K562 (cell line): ENCODE data around the gene EML2. TPM values are rescaled to one million over a fixed set of nuclear protein-coding genes. Genes with fewer than 3 reads are reported as not detected.

Experiments
- ATF7 ChIP-seq: fragments of 450-650 bp; IDR thresholded peaks from 2 replicates; pipeline ENCODE4 v1.7.1; 2014; ENCODE audit warnings: mild to moderate bottlenecking, moderate library complexity
- CAMTA2 ChIP-seq: fragments of 250-450 bp; sonication (Bioruptor Pico); conservative IDR thresholded peaks from 2 replicates; pipeline ENCODE4 v1.5.1; 2022
- CHD2 ChIP-seq: IDR thresholded peaks from 2 replicates; pipeline ENCODE4 v1.6.1; 2011; ENCODE audit warnings: low read depth, low read length
- CREBBP ChIP-seq: IDR thresholded peaks from one replicate; pipeline ENCODE4 v1.6.1; 2012; ENCODE audit warnings: low read depth, mild to moderate bottlenecking, control low read depth, inconsistent platforms, low read length
- E2F8 ChIP-seq: fragments of 450-650 bp; IDR thresholded peaks from 2 replicates; pipeline ENCODE4 v1.7.1; 2018; ENCODE audit warnings: mild to moderate bottlenecking, low read depth; ENCODE audit not compliant: partially characterized antibody
- ELK1 ChIP-seq: sonication (generic); formaldehyde crosslinking; IDR thresholded peaks from 2 replicates; pipeline ENCODE4 v1.8.1; 2022; ENCODE audit warnings: missing genetic modification reagents
- FOXJ2 ChIP-seq: fragments of 200-800 bp; sonication (Bioruptor generic); IDR thresholded peaks from 2 replicates; pipeline ENCODE4 v1.6.1; 2016; ENCODE audit warnings: missing genetic modification characterization, missing compliant biosample characterization
- NR2F6 ChIP-seq: fragments of 450-650 bp; formaldehyde crosslinking; IDR thresholded peaks from 2 replicates; pipeline ENCODE4 v1.4.0; 2020; ENCODE audit warnings: mild to moderate bottlenecking
- PBX2 ChIP-seq, 2 experiments: IDR thresholded peaks in 1 of 2; conservative IDR thresholded peaks in 1 of 2; 2 replicates each; pipeline ENCODE4 v1.6.1; 2016; ENCODE audit warnings: low read depth in 2 of 2, mild to moderate bottlenecking in 1 of 2, missing compliant biosample characterization in 1 of 2, missing genetic modification characterization in 1 of 2, moderate library complexity in 1 of 2
- RFX1 ChIP-seq: fragments of 450-650 bp; IDR thresholded peaks from 2 replicates; pipeline ENCODE4 v1.6.1; 2016; ENCODE audit warnings: mild to moderate bottlenecking, moderate library complexity
- SRSF1 ChIP-seq: fragments of 200-400 bp; formaldehyde crosslinking; IDR thresholded peaks from 2 replicates; pipeline ENCODE4 v1.6.1; 2017; ENCODE audit warnings: mild to moderate bottlenecking, low read depth, low read length, moderate library complexity
- THRA ChIP-seq: fragments of 450-650 bp; IDR thresholded peaks from 2 replicates; pipeline ENCODE4 v1.6.1; 2017; ENCODE audit warnings: mild to moderate bottlenecking, moderate library complexity
- TRIM24 ChIP-seq, 2 experiments: fragments of 450-650 bp; IDR thresholded peaks; 2 replicates each; pipeline ENCODE4 v1.6.1; 2016
- ZNF280A ChIP-seq: fragments of 450-650 bp; IDR thresholded peaks from 2 replicates; pipeline ENCODE4 v1.6.1; 2018; ENCODE audit warnings: mild to moderate bottlenecking, low read depth; ENCODE audit not compliant: partially characterized antibody
- ZNF354B ChIP-seq: fragments of 250-450 bp; sonication (Bioruptor Pico); IDR thresholded peaks from 2 replicates; pipeline ENCODE4 v1.4.0; 2020
- ZNF75A ChIP-seq: fragments of 450-650 bp; formaldehyde crosslinking; IDR thresholded peaks from 2 replicates; pipeline ENCODE4 v1.4.0; 2020; ENCODE audit warnings: mild to moderate bottlenecking
- polyA plus RNA-seq, 8 experiments: library from polyadenylated mRNA; depleted of rRNA in 4 of 8; stranded (reverse) in 5 of 8; unstranded in 3 of 8; fragments of >200 nt; fragmentation: Nextera tagmentation in 2 of 8; fragmentation: Illumina TruSeq in 1 of 8; extraction: Ambion mirVana in 2 of 8; extraction: Trizol in 1 of 8; gene quantifications; 2 replicates each; pipeline versions ENCODE4 v1.2.1 to v1.2.3, GENCODE V29; 2011 to 2014; ENCODE audit warnings: inconsistent platforms in 1 of 8, missing spikeins in 1 of 8
- total RNA-seq, 7 experiments: library from RNA; depleted of rRNA in 6 of 7; stranded (reverse); fragments of >200 nt in 6 of 7; fragmentation: Illumina TruSeq in 2 of 7; extraction: Trizol in 2 of 7; gene quantifications; 2 replicates each; pipeline versions ENCODE4 v1.2.1 to v1.2.3, GENCODE V29; 2011 to 2021; ENCODE audit warnings: low replicate concordance in 1 of 7

EML2 gene
- total and polyA plus RNA-seq, 9 of the 15 experiments (the other 6 are each of a cell fraction or from before 2014, with no cell fraction given) = 2.6 to 69.6 (median 24.8) TPM

- TF ChIP-seq PBX2 (CRISPR knock-in tag; IDR thresholded peaks at IDR 0.05; ENCODE audit: low read depth) = no peak
- no peak for TF ChIP-seq PBX2 (tag; conservative IDR thresholded peaks at IDR 0.05; ENCODE audit: low read depth)
- TF ChIP-seq CHD2 = no peak
- no peak for TF ChIP-seq RFX1
- TF ChIP-seq CAMTA2 (CRISPR knock-in tag) = no peak
- TF ChIP-seq ELK1 (CRISPR knock-in tag) = no peak
- no peak for TF ChIP-seq E2F8
- no peak for TF ChIP-seq ZNF354B (CRISPR knock-in tag)
- TF ChIP-seq SRSF1 = no peak
- TF ChIP-seq THRA = no peak
- no peak for TF ChIP-seq TRIM24 (IDR thresholded peaks at IDR 0.05)
- TF ChIP-seq CREBBP = no peak
- peak; percentile 19; the same call in 1 of the 2 replicates for TF ChIP-seq ATF7
- TF ChIP-seq FOXJ2 (tag) = no peak
- no peak for TF ChIP-seq ZNF280A
- TF ChIP-seq ZNF75A (CRISPR knock-in tag) = no peak
- TF ChIP-seq NR2F6 = no peak
Measured at GRCh38 chr19:45638930-45639729, at the start of gene EML2 (continued).
